Measurements from ENCODE around the gene EMILIN3. TPM values are rescaled to one million over a fixed set of nuclear protein-coding genes. Genes with fewer than 3 reads are reported as not detected.

Gene EMILIN3
- total RNA-seq (not detected), total RNA-seq (0 to 0.10 (median 0) reads per million in 29 experiments)
- 0.07 TPM for total RNA-seq (2013)

DNA sequence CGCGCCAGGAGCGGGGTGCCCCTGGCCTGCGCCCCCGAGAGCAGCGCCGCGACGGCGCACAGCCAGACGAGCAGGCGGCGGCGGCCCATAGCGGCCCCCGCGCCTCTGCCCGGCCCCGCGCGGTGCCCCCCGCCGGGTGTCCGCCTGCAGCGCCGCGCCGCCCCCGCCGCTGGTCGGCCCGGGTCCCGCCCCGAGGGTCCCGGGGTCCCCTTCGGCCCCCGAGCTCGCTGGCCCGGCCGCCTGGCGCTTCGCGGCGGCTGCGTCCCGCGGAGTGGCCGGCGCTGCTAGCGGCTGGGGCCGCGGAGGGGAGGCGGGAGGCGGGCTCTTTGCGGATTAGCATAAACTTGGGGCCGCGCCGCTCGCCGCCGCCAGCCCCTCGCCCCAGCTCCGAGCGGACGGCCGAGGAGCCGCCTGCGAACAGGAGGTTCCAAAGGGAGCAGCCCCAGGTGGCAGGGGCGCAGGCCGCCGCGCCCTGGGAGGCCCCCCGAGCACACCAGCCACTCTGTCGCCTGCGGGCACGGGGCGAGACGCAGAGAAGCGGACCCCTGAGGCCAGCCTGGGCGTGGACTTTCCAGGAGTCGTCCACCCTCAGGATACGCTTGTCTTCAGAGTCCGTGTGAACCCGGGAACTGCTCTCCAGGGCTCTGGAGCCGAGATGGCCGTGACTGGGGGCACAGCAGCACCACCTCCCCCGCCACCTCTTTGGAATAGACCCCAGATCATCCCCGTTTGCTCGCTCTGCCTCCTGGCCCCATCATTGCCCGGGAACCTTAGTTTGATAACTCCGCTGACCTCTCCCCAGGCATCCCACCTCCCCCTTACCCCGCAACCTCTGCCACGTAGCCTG is at the start of gene EMILIN3:
TSS of gene EMILIN3 (minus strand) at position 273 of the 847 bp plus-strand sequence. CDS start at position 89, 184 bp downstream.
- 4% methylated on average over 90 of the region's 93 CpGs for WGBS (ENCODE audit: insufficient coverage)
- Mint-ChIP-seq H3K4me1 (peaks cover 0 to 9% (median 7%) of the 10 kb centered on the region in 3 donors), H3K9me3 (peaks cover 0 to 5% (median 5%) of the 10 kb centered on the region in 3 donors), H3K4me3 (peak within 1 kb of the TSS; percentile 24 to 79 (median 57)), H3K36me3 (no peaks in the 10 kb centered on the region), H3K27ac (peak within 1 kb of the TSS in 1 of 2 donors; percentile 43), H3K27me3 (peaks cover 34 to 50% of the 10 kb centered on the region in 2 donors)
- Histone ChIP-seq H3K9me3 (no peaks in the 10 kb centered on the region), H3K27me3 (replicated peaks in 1 of 2; ENCODE audit: control insufficient read depth in 2 of 2, extremely low read depth in 1 of 2, insufficient read depth in 2 of 2, low read length in 1 of 2) (peaks cover 3 to 48% of the 10 kb centered on the region in 2 experiments), H3K4me1 (ENCODE audit: control insufficient read depth in 1 of 2, extremely low read depth in 1 of 2, insufficient read depth in 2 of 2, low read length in 2 of 2) (no peaks in the 10 kb centered on the region), H3K27ac (ENCODE audit: low read length) (no peak within 1 kb of the TSS), H3K36me3 (ENCODE audit: control insufficient read depth in 2 of 2, extremely low read depth in 1 of 2, insufficient read depth in 1 of 2, low read length in 1 of 2) (no peaks in the 10 kb centered on the region), H3K4me3 (ENCODE audit: control insufficient read depth in 1 of 2, extremely low read depth in 1 of 2, low read length in 1 of 2) (peak within 1 kb of the TSS in 1 of 2 donors; percentile 17)
- CTCF ChIA-PET, result no interaction called here
- no peak for ATAC-seq (replicated peaks in 1 of 4)
- no peak for DNase-seq
- POLR2A ChIA-PET, result no interaction called here

- no peaks in the 10 kb centered on the region for H3K9me3 Mint-ChIP-seq
- Histone ChIP-seq H3K36me3 (ENCODE audit: control insufficient read depth in 2 of 2, extremely low read depth in 1 of 2, insufficient read depth in 1 of 2, low read length in 1 of 2) (peaks cover 12 to 91% of the 10 kb centered on the region in 2 donors), H3K4me1 (ENCODE audit: control insufficient read depth in 1 of 2, extremely low read depth in 1 of 2, insufficient read depth in 2 of 2, low read length in 2 of 2) (no peaks in the 10 kb centered on the region), H3K27me3 (replicated peaks in 1 of 2; ENCODE audit: control insufficient read depth in 2 of 2, extremely low read depth in 1 of 2, insufficient read depth in 2 of 2, low read length in 1 of 2) (no peaks in the 10 kb centered on the region), H3K4me3 (ENCODE audit: control insufficient read depth in 1 of 2, extremely low read depth in 1 of 2, low read length in 1 of 2) (no peak overlapping the region), H3K27ac (ENCODE audit: low read length) (no peak overlapping the region), H3K9me3 (no peaks in the 10 kb centered on the region)
- no peak overlapping the region for H3K4me3 Mint-ChIP-seq
- WGBS (ENCODE audit: insufficient coverage), result 95% methylated on average over 5 of the region's 8 CpGs
- H3K36me3 Mint-ChIP-seq, result peaks cover 83% of the 10 kb centered on the region
- peaks cover 0 to 3% (median 3%) of the 10 kb centered on the region in 3 donors for H3K4me1 Mint-ChIP-seq
- CTCF ChIA-PET, result no interaction called here
- DNase-seq (no peak), ATAC-seq (replicated peaks in 1 of 4) (no peak)
- H3K27ac Mint-ChIP-seq, result peak overlapping the region in 1 of 2 donors; percentile 41
- POLR2A ChIA-PET, result no interaction called here
- H3K27me3 Mint-ChIP-seq, result no peaks in the 10 kb centered on the region
Observed at GRCh38 chr20:41415191-41415590, 48.6 kb upstream of the EMILIN3 start.

- no peaks in the 10 kb centered on the region for H3K9me3 ChIP-seq
- H3K36me3 ChIP-seq (ENCODE audit: control insufficient read depth in 2 of 2, extremely low read depth in 1 of 2, insufficient read depth in 1 of 2, low read length in 1 of 2), result peaks cover 14 to 96% of the 10 kb centered on the region in 2 donors
- no peak overlapping the region for H3K27ac Mint-ChIP-seq
- H3K27ac ChIP-seq (ENCODE audit: low read length), result no peak overlapping the region
- H3K36me3 Mint-ChIP-seq, result peaks cover 78% of the 10 kb centered on the region
- H3K27me3 Mint-ChIP-seq, result no peaks in the 10 kb centered on the region
- H3K27me3 ChIP-seq (replicated peaks in 1 of 2; ENCODE audit: control insufficient read depth in 2 of 2, extremely low read depth in 1 of 2, insufficient read depth in 2 of 2, low read length in 1 of 2), result no peaks in the 10 kb centered on the region
- no peak for ATAC-seq (replicated peaks in 1 of 4)
- peaks cover 7 to 11% of the 10 kb centered on the region in 2 experiments for H3K4me1 ChIP-seq (ENCODE audit: control insufficient read depth in 1 of 2, extremely low read depth in 1 of 2, insufficient read depth in 2 of 2, low read length in 2 of 2)
- ChIA-PET POLR2A (no interaction called here), CTCF (no interaction called here)
- H3K4me3 Mint-ChIP-seq, result no peak overlapping the region
- H3K4me3 ChIP-seq (ENCODE audit: control insufficient read depth in 1 of 2, extremely low read depth in 1 of 2, low read length in 1 of 2), result no peak overlapping the region
- H3K4me1 Mint-ChIP-seq, result peaks cover 13 to 18% (median 17%) of the 10 kb centered on the region in 3 donors
- no peaks in the 10 kb centered on the region for H3K9me3 Mint-ChIP-seq
- 100% methylated on average over 3 of the region's 5 CpGs for WGBS (ENCODE audit: insufficient coverage)
- no peak for DNase-seq
Observed at GRCh38 chr20:41413169-41413568, 46.6 kb upstream of the EMILIN3 start.

GRCh38 chr20:41412324-41413120 is 45.9 kb upstream of the EMILIN3 start:
- Mint-ChIP-seq H3K36me3 (peaks cover 71% of the 10 kb centered on the region), H3K27ac (peak overlapping the region in 1 of 2 donors; percentile 44), H3K27me3 (no peaks in the 10 kb centered on the region), H3K9me3 (no peaks in the 10 kb centered on the region), H3K4me1 (peaks cover 13 to 21% (median 16%) of the 10 kb centered on the region in 3 donors), H3K4me3 (no peak overlapping the region)
- H3K9me3 ChIP-seq, result no peaks in the 10 kb centered on the region
- no peaks in the 10 kb centered on the region for H3K27me3 ChIP-seq (replicated peaks in 1 of 2; ENCODE audit: control insufficient read depth in 2 of 2, extremely low read depth in 1 of 2, insufficient read depth in 2 of 2, low read length in 1 of 2)
- H3K4me1 ChIP-seq (ENCODE audit: control insufficient read depth in 1 of 2, extremely low read depth in 1 of 2, insufficient read depth in 2 of 2, low read length in 2 of 2), result peaks cover 7 to 12% of the 10 kb centered on the region in 2 experiments
- no peak for ATAC-seq (replicated peaks in 1 of 4)
- H3K27ac ChIP-seq (ENCODE audit: low read length), result no peak overlapping the region
- no peak overlapping the region for H3K4me3 ChIP-seq (ENCODE audit: control insufficient read depth in 1 of 2, extremely low read depth in 1 of 2, low read length in 1 of 2)
- 100% methylated on average over 2 of the region's 12 CpGs for WGBS (ENCODE audit: insufficient coverage)
- CTCF ChIA-PET, result no interaction called here
- POLR2A ChIA-PET, result no interaction called here
- no peak for DNase-seq
- H3K36me3 ChIP-seq (ENCODE audit: control insufficient read depth in 2 of 2, extremely low read depth in 1 of 2, insufficient read depth in 1 of 2, low read length in 1 of 2), result peaks cover 15 to 95% of the 10 kb centered on the region in 2 donors

- ATAC-seq (replicated peaks in 1 of 4) (no peak), DNase-seq (no peak)
- ChIA-PET CTCF (no interaction called here), POLR2A (no interaction called here)
- no peaks in the 10 kb centered on the region for H3K27me3 ChIP-seq (replicated peaks in 1 of 2; ENCODE audit: control insufficient read depth in 2 of 2, extremely low read depth in 1 of 2, insufficient read depth in 2 of 2, low read length in 1 of 2)
- H3K27ac Mint-ChIP-seq, result peak overlapping the region in 1 of 2 donors; percentile 39
- H3K36me3 ChIP-seq (ENCODE audit: control insufficient read depth in 2 of 2, extremely low read depth in 1 of 2, insufficient read depth in 1 of 2, low read length in 1 of 2), result peaks cover 12 to 91% of the 10 kb centered on the region in 2 donors
- no peaks in the 10 kb centered on the region for H3K9me3 Mint-ChIP-seq
- H3K27ac ChIP-seq (ENCODE audit: low read length), result no peak overlapping the region
- no peak overlapping the region for H3K4me3 Mint-ChIP-seq
- peaks cover 13 to 24% (median 17%) of the 10 kb centered on the region in 3 donors for H3K4me1 Mint-ChIP-seq
- H3K4me3 ChIP-seq (ENCODE audit: control insufficient read depth in 1 of 2, extremely low read depth in 1 of 2, low read length in 1 of 2), result no peak overlapping the region
- no CpG with 5 or more reads among the region's 2 CpGs for WGBS (ENCODE audit: insufficient coverage)
- no peaks in the 10 kb centered on the region for H3K27me3 Mint-ChIP-seq
- no peaks in the 10 kb centered on the region for H3K9me3 ChIP-seq
- peaks cover 70% of the 10 kb centered on the region for H3K36me3 Mint-ChIP-seq
- H3K4me1 ChIP-seq (ENCODE audit: control insufficient read depth in 1 of 2, extremely low read depth in 1 of 2, insufficient read depth in 2 of 2, low read length in 2 of 2), result peaks cover 7 to 12% of the 10 kb centered on the region in 2 experiments
Observed at GRCh38 chr20:41411391-41411847, 44.8 kb upstream of the EMILIN3 start.

- Mint-ChIP-seq H3K36me3 (peaks cover 68% of the 10 kb centered on the region), H3K9me3 (no peaks in the 10 kb centered on the region), H3K4me3 (peak overlapping the region in 1 of 3 donors; percentile 17), H3K27me3 (no peaks in the 10 kb centered on the region), H3K4me1 (peaks cover 13 to 24% (median 17%) of the 10 kb centered on the region in 3 donors), H3K27ac (peak overlapping the region; percentile 70 to 78)
- no peak for DNase-seq
- H3K9me3 ChIP-seq, result no peaks in the 10 kb centered on the region
- ATAC-seq (replicated peaks in 1 of 4), result peak in 1 of 4 experiments; percentile 29
- H3K27me3 ChIP-seq (replicated peaks in 1 of 2; ENCODE audit: control insufficient read depth in 2 of 2, extremely low read depth in 1 of 2, insufficient read depth in 2 of 2, low read length in 1 of 2), result no peaks in the 10 kb centered on the region
- H3K27ac ChIP-seq (ENCODE audit: low read length), result no peak overlapping the region
- CTCF ChIA-PET, result no interaction called here
- peaks cover 7 to 91% of the 10 kb centered on the region in 2 donors for H3K36me3 ChIP-seq (ENCODE audit: control insufficient read depth in 2 of 2, extremely low read depth in 1 of 2, insufficient read depth in 1 of 2, low read length in 1 of 2)
- H3K4me1 ChIP-seq (ENCODE audit: control insufficient read depth in 1 of 2, extremely low read depth in 1 of 2, insufficient read depth in 2 of 2, low read length in 2 of 2), result peaks cover 7 to 12% of the 10 kb centered on the region in 2 experiments
- POLR2A ChIA-PET, result no interaction called here
- no peak overlapping the region for H3K4me3 ChIP-seq (ENCODE audit: control insufficient read depth in 1 of 2, extremely low read depth in 1 of 2, low read length in 1 of 2)
- WGBS (ENCODE audit: insufficient coverage), result 62% methylated on average over 9 of the region's 9 CpGs
Observed at GRCh38 chr20:41408986-41409385, 42.4 kb upstream of the EMILIN3 start.

All from T-cell (primary cell).